Adipose tissue (tissue), 3 donors: Measurements from ENCODE around the gene HTR6. TPM values are rescaled to one million over a fixed set of nuclear protein-coding genes. Genes with fewer than 3 reads are reported as not detected.

Source experiments
- H3K27ac ChIP-seq: one replicate; pipeline ENCODE4 v1.5.1; 2013; ENCODE audit warnings: low read depth, low read length
- WGBS, 3 donors: extraction: QIAGEN DNeasy Blood & Tissue Kit; methylation state at CpG; one replicate each; pipeline ENCODE4 v1.1.7; 2013; 5-methylcytosine and 5-hydroxymethylcytosine counted together
- polyA plus RNA-seq, 3 donors: library from polyadenylated mRNA; stranded (reverse); fragments of 200-250 nt; gene quantifications; one replicate each; pipeline ENCODE4 v1.2.3, GENCODE V29; 2013
- donor health status: healthy with polysubstance abuse.
- donor health status: Bipolar disorder and iron deficiency.
- donor health status: healthy.

The HTR6 gene
- polyA plus RNA-seq, 3 donors = not detected

DNA sequence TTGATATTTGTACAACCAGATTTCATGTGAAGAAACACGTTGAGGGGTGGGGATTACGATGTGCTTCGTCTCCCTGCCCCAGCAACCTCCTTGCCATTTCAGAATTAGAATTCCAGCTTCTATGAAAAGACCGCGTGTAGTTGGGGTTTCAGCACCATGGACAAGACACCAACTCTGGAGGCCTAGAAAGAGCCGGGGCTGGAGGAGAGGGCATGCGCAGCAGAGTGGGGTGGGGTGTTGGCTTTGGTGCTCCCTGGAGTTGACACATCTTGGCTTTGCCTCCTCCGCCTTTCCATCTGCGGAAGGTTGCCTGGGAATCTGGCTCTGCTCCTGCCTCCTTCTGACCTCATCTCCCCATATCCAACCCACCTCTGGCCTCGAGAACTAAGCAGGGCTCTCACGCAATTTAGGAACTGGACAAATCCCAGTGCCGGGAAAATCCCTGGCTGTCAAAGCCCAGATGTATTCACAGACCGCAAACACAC, 11.8 kb downstream of the HTR6 start:
- whole genome bisulfite sequencing, 3 donors = 21 to 22% (median 22%) methylated on average over 13 of the region's 13 CpGs
- no peak overlapping the region for H3K27ac ChIP-seq

DNA sequence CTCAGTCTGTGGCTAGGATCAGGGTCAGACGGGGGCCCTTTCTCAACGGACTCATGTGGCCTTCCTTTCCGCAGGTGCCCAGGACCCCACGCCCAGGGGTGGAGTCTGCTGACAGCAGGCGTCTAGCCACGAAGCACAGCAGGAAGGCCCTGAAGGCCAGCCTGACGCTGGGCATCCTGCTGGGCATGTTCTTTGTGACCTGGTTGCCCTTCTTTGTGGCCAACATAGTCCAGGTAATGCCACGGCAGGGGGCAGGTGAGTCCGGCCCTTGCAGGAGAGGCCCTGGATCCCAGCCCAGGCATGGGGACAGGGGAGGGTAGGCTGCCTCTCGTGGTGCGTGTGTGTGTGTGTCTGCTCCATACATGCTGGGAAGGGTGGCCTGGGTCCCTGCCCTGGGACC, 13.8 kb downstream of the HTR6 start:
- WGBS, 3 donors = 72 to 78% (median 74%) methylated on average over 11 of the region's 11 CpGs
- H3K27ac ChIP-seq = no peak overlapping the region

DNA sequence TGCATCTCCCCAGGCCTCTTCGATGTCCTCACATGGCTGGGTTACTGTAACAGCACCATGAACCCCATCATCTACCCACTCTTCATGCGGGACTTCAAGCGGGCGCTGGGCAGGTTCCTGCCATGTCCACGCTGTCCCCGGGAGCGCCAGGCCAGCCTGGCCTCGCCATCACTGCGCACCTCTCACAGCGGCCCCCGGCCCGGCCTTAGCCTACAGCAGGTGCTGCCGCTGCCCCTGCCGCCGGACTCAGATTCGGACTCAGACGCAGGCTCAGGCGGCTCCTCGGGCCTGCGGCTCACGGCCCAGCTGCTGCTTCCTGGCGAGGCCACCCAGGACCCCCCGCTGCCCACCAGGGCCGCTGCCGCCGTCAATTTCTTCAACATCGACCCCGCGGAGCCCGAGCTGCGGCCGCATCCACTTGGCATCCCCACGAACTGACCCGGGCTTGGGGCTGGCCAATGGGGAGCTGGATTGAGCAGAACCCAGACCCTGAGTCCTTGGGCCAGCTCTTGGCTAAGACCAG, 14.3 kb downstream of the HTR6 start:
- H3K27ac ChIP-seq = no peak overlapping the region
- WGBS, 3 donors = 89 to 92% (median 90%) methylated on average over 34 of the region's 34 CpGs

DNA sequence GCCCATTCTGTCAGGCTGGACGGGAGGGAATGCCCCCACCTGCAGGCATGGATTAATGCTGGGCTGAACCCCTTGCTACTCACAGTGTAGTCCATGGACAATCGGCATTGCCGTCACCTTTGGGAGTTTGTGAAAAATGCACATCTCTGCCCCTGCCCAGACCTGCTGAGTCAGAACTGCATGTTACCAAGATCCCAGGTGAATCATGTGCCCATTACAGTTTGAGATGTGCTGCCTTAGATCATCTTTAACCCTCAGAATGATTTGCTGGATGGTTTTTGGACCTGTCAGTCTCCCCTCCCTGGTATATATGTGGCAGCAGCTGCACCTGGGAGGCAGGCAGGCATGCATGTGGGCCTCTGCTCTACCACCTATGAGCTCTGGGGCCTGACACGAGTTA, 15.0 kb downstream of the HTR6 start:
- H3K27ac ChIP-seq = no peak overlapping the region
- WGBS, 3 donors = 78 to 83% (median 79%) methylated on average over 4 of the region's 4 CpGs

DNA sequence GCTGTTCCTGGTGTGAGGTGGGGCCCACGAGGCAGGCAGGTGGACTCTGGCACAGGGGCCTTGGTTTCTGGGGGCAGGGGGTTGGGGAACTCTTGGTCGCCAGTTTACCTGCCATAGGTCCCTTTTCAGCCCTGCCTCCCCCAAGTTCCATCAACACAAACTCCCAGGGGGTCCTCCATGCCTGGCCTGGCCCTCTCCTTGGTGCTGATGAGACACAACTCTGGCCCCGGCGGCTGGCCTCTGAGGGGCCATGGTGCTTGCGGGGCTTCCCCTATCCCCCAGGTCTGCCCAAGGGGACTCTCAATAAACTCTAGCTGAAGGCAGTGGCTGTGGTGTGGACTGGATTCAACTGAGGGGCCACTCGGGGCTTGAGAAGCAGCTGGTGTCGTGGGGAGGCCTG, 16.0 kb downstream of the HTR6 start:
- no peak overlapping the region for H3K27ac ChIP-seq
- 78 to 84% (median 81%) methylated on average over 6 to 7 of the region's 7 CpGs for WGBS, 3 donors

DNA sequence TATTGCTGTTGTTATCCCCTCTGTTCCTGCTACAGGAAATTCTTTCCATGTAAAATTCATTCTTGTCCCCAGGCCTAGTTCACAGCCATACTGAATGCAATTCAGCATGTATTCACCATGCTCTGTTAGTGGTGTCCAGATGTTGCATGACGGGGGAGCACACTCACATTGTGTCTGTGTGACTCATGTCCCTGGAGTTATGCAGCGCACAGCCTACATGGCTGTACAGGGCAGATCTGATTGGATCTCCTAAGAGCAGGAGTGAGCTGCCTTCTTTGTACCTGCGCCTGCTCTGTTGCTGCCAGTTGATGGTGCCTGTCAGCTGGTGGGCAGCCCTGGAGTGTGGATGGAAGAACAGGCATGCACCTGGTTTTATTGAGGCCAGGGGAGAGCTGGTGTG, 17.6 kb downstream of the HTR6 start:
- WGBS, 3 donors = 76 to 100% (median 82%) methylated on average over 3 of the region's 3 CpGs
- H3K27ac ChIP-seq = no peak overlapping the region

DNA sequence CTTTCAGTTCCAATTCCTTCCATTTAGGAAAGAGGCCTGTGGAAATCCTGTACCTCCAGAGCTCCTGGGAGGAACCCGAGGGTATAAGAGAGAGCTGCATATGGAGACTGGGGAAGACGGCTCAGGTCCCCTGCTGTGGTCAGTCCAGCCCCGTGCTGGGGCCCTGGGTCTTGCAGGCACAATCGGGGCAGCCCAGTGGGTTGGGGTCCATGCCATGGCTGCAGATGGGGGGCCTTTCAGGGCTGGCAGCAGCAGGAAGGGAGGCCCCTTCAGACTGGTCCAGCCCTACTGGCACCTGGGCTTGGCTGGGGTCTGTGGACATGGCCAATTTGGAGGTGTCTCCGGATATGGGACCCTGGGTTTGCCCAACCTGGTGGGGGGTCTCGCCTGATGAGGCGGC, 18.2 kb downstream of the HTR6 start:
- WGBS, 3 donors = 74 to 92% (median 79%) methylated on average over 7 of the region's 7 CpGs
- no peak overlapping the region for H3K27ac ChIP-seq

DNA sequence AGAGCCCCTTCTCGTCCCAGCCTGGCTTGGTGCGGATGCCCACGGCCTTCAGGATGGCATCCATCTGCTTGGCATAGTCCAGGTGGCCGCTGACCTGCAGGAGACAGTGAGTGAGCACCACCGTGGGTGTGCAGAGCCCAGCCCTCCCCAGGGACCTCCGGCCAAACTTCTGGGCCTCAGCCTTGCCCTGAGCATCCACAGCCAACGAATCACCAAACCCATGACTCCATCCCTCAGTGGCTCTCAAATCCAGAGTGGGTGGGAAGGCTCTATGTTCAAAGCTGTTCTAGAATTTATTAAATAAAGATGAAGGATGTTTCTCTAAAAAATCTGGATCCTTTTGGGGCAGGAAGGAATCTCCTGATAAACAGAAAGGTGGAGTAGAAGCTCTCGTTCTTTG, 18.7 kb downstream of the HTR6 start:
- WGBS, 3 donors = 84 to 89% (median 87%) methylated on average over 8 of the region's 8 CpGs
- H3K27ac ChIP-seq = no peak overlapping the region

DNA sequence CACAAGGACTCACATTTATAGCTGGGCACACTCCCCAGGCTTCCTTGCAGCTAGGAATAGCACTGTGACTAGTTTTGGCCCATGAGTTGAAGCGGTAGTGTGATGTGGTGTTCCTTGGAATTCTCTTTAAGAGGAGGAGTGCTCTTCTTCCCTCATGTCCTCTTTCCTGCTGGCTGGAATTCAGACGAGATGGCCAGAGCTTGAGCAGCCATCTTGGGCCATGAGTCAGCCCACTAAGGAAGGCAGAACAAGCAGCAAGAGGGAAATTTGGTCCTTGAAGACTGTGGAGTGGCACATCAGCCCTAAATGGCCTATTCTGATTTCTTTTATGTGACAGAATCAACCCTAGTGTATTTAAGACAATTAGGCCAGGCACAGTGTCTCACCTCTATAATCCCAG, 20.0 kb downstream of the HTR6 start:
- no peak overlapping the region for H3K27ac ChIP-seq
- 88 to 98% (median 91%) methylated on average over 2 of the region's 2 CpGs for WGBS, 3 donors

DNA sequence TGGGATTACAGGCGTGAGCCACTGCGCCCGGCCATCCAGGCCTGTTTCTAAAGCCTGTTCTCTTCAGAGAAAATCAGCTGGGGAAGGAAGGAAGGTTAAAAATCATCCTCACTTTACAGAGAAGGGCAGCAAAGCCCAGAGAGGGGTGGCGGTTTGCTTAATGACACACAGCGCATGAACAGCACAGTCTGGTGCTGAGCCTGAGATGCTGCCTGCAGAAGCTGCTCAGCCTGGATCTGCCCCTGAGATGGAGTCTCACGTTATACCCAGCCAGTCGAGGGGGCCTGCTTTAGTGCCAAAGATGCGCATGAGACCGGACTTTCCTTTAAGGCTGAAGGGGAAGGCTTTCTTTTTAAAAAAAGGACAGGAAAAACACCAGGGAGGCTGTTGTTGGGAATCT, 21.3 kb downstream of the HTR6 start:
- H3K27ac ChIP-seq = no peak overlapping the region
- WGBS, 3 donors = 85 to 91% (median 89%) methylated on average over 9 of the region's 9 CpGs

DNA sequence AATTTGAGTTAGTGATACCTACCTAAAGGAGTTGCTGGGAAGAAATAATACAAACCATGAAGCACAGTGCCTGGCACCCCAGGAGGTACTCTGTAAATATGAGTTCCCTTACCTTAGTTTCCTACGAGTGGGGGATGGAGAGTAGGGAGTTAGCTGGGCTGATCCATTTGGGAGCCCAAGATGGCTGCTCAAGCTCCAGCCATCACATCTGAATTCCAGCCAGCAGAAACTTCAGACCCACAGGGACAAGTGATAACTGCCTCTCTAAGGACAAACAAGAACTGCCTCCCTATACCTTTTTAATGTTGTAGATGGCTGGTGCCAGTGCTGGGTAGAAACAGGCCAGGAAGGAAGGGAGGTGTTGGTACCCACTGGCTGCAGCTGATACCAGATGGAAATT, 22.7 kb downstream of the HTR6 start:
- 95 to 100% (median 100%) methylated on average over 1 of the region's 1 CpG for WGBS, 3 donors
- H3K27ac ChIP-seq = no peak overlapping the region

DNA sequence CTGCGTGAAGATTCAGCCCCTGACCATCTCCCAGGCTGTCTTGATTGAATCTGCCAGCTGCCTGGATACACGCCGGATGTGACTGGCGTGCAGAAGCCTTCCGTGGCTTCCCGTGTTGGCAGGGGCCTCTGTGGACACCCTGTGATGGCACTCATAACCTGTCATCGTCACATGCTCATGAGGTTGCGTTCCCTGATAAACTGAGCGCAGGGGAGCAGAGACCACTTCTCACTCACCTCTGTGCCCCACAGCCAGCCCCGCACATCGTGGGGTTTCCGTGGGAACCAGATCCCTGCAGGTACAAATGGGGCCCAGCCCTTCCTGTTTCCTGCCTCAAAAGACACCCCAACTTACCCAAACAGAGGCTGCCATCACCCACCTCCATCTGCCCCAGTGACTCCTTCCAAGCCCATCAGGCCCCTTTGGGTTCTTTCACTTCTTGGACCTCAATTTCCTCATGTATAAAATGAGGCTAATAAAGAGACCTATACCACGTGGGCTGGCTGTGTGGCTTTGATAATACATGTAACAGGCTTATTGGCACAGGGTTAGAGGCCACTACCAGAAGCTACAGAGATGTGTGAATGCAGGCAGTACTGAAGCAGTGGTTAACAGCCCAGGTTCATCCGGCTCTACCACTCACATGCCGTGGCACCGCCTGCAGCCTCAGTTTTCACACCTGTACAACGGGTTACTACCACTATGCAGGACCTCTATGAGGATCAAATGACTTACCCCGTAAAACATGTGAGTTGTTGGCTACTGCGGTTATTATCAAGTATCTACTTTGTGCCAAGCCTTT, 23.6 kb downstream of the HTR6 start:
- WGBS, 3 donors = 85 to 89% (median 86%) methylated on average over 19 of the region's 19 CpGs
- no peak overlapping the region for H3K27ac ChIP-seq

DNA sequence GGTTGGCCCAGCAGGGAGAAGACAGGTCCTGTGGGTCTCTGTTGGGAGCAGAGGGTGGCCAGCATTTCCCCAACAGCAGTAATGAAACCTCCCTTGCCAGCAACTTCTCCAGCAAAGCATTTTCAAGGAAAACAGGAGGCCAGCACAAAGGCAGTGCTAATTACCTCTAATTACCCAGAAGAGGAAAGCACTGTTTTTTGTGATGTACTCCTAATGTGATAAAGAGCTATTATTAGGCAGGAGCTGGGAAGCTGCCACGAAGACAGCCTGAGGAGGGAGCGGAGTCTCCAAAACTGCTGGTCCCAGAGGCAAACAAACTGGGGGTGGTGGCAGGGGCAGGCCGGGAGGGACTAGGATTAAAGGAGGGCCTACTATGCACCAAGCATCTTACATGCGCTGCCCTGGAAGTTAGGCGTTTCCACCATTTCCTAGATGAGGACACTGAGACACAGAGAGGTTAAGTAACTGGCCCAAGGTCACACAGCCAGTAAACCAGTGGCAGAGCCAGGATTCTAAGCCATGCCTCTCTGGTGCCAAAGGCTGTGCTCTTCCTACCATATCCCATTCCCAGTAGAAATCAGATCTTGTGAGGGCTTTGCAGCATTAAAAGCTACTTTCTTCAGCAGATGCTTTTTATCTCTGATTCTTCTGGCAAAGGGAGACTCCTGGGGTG, 24.5 kb downstream of the HTR6 start:
- WGBS, 3 donors = 78 to 84% (median 83%) methylated on average over 5 of the region's 5 CpGs
- H3K27ac ChIP-seq = no peak overlapping the region

DNA sequence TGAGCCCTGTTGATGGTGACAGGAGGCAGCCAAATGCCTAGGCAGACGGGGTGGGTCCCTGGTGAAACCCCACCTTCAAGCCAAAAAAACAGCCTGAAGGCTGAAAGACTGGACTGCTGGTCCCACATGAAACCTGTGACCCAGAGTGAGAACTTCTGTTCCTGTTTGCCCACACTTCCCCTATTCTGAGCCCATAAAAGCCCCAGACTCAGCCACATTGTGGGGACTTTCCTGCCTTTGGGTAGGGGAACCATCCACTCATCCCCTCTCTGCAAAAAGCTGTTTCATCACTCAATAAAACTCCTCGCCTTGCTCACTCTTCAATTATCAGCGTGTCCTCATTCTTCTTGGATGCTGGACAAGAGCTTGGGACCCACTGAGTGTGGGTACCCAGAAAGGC, 25.2 kb downstream of the HTR6 start:
- 92 to 100% (median 93%) methylated on average over 3 of the region's 3 CpGs for WGBS, 3 donors
- H3K27ac ChIP-seq = no peak overlapping the region

DNA sequence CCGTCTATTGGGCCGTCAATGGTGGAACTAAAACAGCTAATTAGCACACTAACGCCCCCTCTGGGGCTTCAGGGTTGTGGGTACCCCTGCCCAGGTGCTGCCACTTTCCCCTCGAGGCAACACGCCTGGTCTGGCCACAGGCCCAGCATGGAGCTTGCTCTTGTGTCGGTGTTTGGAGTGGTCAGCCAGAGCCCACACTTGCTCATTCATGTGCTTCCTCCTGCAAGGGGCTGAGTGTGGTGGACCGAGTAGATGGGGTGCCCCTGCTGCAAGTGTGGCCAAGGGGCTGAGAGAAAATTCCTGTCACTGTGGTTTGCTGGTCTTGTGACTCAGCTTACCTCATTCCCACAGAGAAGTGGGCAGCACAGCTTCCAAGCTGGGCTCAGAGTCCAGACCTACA, 25.7 kb downstream of the HTR6 start:
- no peak overlapping the region for H3K27ac ChIP-seq
- 84 to 89% (median 87%) methylated on average over 7 of the region's 7 CpGs for WGBS, 3 donors

DNA sequence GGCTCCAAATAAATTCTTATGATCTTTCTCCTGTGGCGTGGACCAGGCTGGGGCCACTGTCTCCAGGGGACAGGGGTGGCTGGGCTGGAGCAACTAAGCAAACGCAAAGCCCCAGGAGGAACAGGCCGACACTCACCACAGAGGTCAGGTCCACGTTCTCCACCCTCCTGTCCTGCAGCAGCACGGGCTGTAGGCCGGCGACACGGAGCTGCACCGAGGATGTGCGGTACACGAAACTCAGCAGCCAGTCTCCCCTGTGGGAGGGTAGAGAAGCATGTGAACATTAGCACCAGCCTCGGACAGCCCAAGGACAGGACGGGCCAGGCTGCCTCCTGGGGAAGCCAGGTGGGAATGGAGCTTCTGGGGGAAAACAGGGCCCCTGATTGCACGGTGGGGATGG, 29.6 kb downstream of the HTR6 start:
- WGBS, 3 donors = 84 to 90% (median 87%) methylated on average over 14 of the region's 14 CpGs
- H3K27ac ChIP-seq = no peak overlapping the region

DNA sequence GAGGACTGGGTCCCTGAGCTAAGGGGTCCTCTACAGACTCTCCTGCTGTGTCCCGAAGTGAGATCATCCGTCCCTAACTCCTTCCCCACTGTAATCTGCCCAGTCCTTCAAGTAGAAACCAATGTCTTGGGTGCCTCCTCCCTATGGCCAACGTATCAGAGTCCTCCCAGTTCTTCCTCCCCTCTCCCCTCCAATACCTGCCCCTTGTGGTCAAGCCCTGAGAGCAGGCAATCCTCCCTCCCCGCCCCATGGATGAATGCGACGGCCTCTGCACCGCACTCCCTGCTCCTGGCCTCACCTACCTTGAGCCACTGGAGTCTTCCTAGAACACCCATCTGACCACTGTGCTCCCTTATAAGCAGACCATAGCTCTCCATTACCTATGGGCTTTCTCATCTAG, 31.1 kb downstream of the HTR6 start:
- 85 to 90% (median 89%) methylated on average over 7 of the region's 7 CpGs for WGBS, 3 donors
- no peak overlapping the region for H3K27ac ChIP-seq

DNA sequence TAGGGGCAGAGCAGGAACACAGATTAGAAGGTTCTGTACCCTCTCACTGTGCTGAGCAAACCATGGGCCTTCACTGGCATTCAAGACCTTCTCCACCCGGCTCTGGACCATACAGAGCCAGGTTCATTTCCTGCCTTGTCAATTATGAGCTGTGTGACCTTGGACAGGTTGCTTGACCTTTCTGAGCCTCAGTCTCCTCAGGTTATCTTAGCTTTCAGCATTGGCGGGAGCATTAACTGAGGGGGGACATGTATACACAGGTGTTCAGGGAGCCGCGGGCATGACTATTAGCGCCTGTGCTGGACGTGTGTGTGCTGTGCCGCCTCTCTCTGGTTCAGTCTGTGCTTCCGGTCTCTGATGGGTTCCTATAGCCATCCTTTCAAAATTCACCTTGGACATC, 32.1 kb downstream of the HTR6 start:
- WGBS, 3 donors = 88 to 95% (median 95%) methylated on average over 8 of the region's 8 CpGs
- no peak overlapping the region for H3K27ac ChIP-seq

DNA sequence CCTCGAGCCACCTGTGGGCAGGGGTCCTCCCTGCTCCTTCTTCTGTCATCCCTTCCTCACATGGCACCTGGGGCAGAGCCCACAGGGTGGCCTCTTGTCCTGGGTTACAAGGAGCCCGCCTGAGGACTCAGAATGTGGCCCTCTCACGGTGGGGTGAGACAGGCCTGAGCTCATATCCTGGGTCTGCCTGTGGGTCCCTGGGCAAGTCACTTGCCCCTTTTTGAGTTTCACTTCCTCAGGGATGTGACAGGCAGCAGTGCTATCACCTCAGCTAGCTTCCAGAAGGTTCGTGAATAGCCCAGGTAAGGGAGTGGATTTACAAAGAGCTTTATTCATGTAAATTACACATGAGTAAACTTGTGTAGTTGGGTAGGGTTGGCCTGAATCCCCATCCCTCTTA, 33.5 kb downstream of the HTR6 start:
- 90 to 96% (median 91%) methylated on average over 4 of the region's 4 CpGs for WGBS, 3 donors
- H3K27ac ChIP-seq = no peak overlapping the region
